BLaER1 treated with 17β-estradiol and CSF1 and Interleukin-3, amounts not matched to agents 10 nM and 100 nM (cell line): ENCODE data around the gene DYNLT4.

Experiments used
- H3K27ac ChIP-seq, 11 experiments: shearing (Covaris generic); formaldehyde crosslinking; 2 replicates each; pipeline ENCODE4 v1.8.1; 2022
- H3K27me3 ChIP-seq, 11 experiments: shearing (Covaris generic); formaldehyde crosslinking; 2 replicates each; pipeline ENCODE4 v1.8.1; 2022
- H3K36me3 ChIP-seq, 11 experiments: shearing (Covaris generic); formaldehyde crosslinking; 2 replicates each; pipeline ENCODE4 v1.8.1; 2022
- H3K4me1 ChIP-seq, 10 experiments: shearing (Covaris generic); formaldehyde crosslinking; 2 replicates each; pipeline ENCODE4 v1.8.1; 2022
- H3K4me2 ChIP-seq, 11 experiments: shearing (Covaris generic); formaldehyde crosslinking; 2 replicates each; pipeline ENCODE4 v1.8.1; 2022
- H3K4me3 ChIP-seq, 10 experiments: shearing (Covaris generic); formaldehyde crosslinking; 2 replicates each; pipeline ENCODE4 v1.8.1; 2022
- H3K9ac ChIP-seq, 11 experiments: shearing (Covaris generic); formaldehyde crosslinking; 2 replicates each; pipeline ENCODE4 v1.8.1; 2022
- H3K9me3 ChIP-seq, 11 experiments: shearing (Covaris generic); formaldehyde crosslinking; replicated peaks in 1 of 11; 2 replicates each; pipeline ENCODE4 v1.8.1; 2022
- H4K20me1 ChIP-seq, 11 experiments: shearing (Covaris generic); formaldehyde crosslinking; 2 replicates each; pipeline ENCODE4 v1.8.1; 2022
- Cebpa-rat ChIP-seq, 11 experiments: shearing (Covaris generic); IDR thresholded peaks; 2 replicates each; pipeline ENCODE4 v1.8.1; 2022

The DYNLT4 gene

GRCh38 chr1:44806704-44807363 lies at the start of gene DYNLT4:
TSS of gene DYNLT4 (minus strand) at chr1:44807351. CDS start at chr1:44806668, 683 bp downstream.
- Histone ChIP-seq H3K4me3 (peak within 1 kb of the TSS in 9 of 10 experiments; percentile 15 to 57 (median 38); a peak in 13 of 20 replicates), H3K27ac (peak within 1 kb of the TSS; percentile 98 to 100 (median 99))

GRCh38 chr1:44855742-44856141 lies 48.6 kb upstream of the DYNLT4 start:
- Histone ChIP-seq H3K4me1 (peaks cover 8 to 28% (median 9%) of the 10 kb centered on the region in 10 experiments; a peak in 19 of 20 replicates), H3K4me2 (no peak overlapping the region), H3K9me3 (no peaks in the 10 kb centered on the region), H3K4me3 (no peak overlapping the region), H4K20me1 (no peaks in the 10 kb centered on the region), H3K27me3 (no peaks in the 10 kb centered on the region), H3K27ac (no peak overlapping the region), H3K9ac (no peak overlapping the region), H3K36me3 (peaks cover 15 to 85% (median 44%) of the 10 kb centered on the region in 11 experiments; a peak in 19 of 22 replicates)
- no peak for TF ChIP-seq Cebpa-rat (IDR thresholded peaks at IDR 0.05)

More at GRCh38 chr1:44806704-44807363, at the start of gene DYNLT4:
- no peak for TF ChIP-seq Cebpa-rat (IDR thresholded peaks at IDR 0.05)
- peaks cover 80 to 100% (median 97%) of the 10 kb centered on the region in 10 experiments for H3K4me1 ChIP-seq
- H4K20me1 ChIP-seq, result peaks cover 3 to 28% (median 20%) of the 10 kb centered on the region in 11 experiments; a peak in 15 of 22 replicates
- H3K9ac ChIP-seq, result peak within 1 kb of the TSS; percentile 83 to 96 (median 90)
- no peaks in the 10 kb centered on the region for H3K27me3 ChIP-seq
- H3K9me3 ChIP-seq, result no peaks in the 10 kb centered on the region
- H3K4me2 ChIP-seq, result peak within 1 kb of the TSS; percentile 90 to 99 (median 92)
- H3K36me3 ChIP-seq, result peaks cover 49 to 53% (median 51%) of the 10 kb centered on the region in 11 experiments

- H3K9me3 ChIP-seq, result no peaks in the 10 kb centered on the region
- no peak for TF ChIP-seq Cebpa-rat (IDR thresholded peaks at IDR 0.05)
- peak overlapping the region in 1 of 11 experiments; percentile 50; a peak in 2 of 22 replicates for H3K4me2 ChIP-seq
- no peaks in the 10 kb centered on the region for H4K20me1 ChIP-seq
- no peak overlapping the region for H3K9ac ChIP-seq
- no peak overlapping the region for H3K4me3 ChIP-seq
- H3K36me3 ChIP-seq, result peaks cover 23 to 93% (median 52%) of the 10 kb centered on the region in 11 experiments; a peak in 20 of 22 replicates
- H3K27ac ChIP-seq, result no peak overlapping the region
- no peaks in the 10 kb centered on the region for H3K27me3 ChIP-seq
- H3K4me1 ChIP-seq, result peaks cover 0 to 20% (median 1%) of the 10 kb centered on the region in 10 experiments; a peak in 16 of 20 replicates
These were observed 47.8 kb upstream of the DYNLT4 start for GRCh38 chr1:44854970-44855369.

- H3K9me3 ChIP-seq, result no peaks in the 10 kb centered on the region
- H3K4me2 ChIP-seq, result no peak overlapping the region
- peaks cover 0 to 16% (median 0%) of the 10 kb centered on the region in 10 experiments; a peak in 4 of 20 replicates for H3K4me1 ChIP-seq
- H3K4me3 ChIP-seq, result no peak overlapping the region
- peaks cover 22 to 90% (median 47%) of the 10 kb centered on the region in 11 experiments; a peak in 21 of 22 replicates for H3K36me3 ChIP-seq
- H3K27ac ChIP-seq, result no peak overlapping the region
- no peak for TF ChIP-seq Cebpa-rat (IDR thresholded peaks at IDR 0.05)
- no peak overlapping the region for H3K9ac ChIP-seq
- H4K20me1 ChIP-seq, result no peaks in the 10 kb centered on the region
- no peaks in the 10 kb centered on the region for H3K27me3 ChIP-seq
These were observed 46.0 kb upstream of the DYNLT4 start for GRCh38 chr1:44853201-44853600.

GRCh38 chr1:44851308-44851707 lies 44.2 kb upstream of the DYNLT4 start:
- peaks cover 0 to 11% (median 0%) of the 10 kb centered on the region in 10 experiments; a peak in 4 of 20 replicates for H3K4me1 ChIP-seq
- no peaks in the 10 kb centered on the region for H3K27me3 ChIP-seq
- H3K27ac ChIP-seq, result no peak overlapping the region
- H3K36me3 ChIP-seq, result peaks cover 11 to 83% (median 38%) of the 10 kb centered on the region in 11 experiments; a peak in 19 of 22 replicates
- no peak for TF ChIP-seq Cebpa-rat (IDR thresholded peaks at IDR 0.05)
- H4K20me1 ChIP-seq, result no peaks in the 10 kb centered on the region
- H3K4me3 ChIP-seq, result no peak overlapping the region
- H3K9me3 ChIP-seq, result no peaks in the 10 kb centered on the region
- no peak overlapping the region for H3K4me2 ChIP-seq
- no peak overlapping the region for H3K9ac ChIP-seq

GRCh38 chr1:44849575-44850132 lies 42.5 kb upstream of the DYNLT4 start:
- H3K9me3 ChIP-seq, result no peaks in the 10 kb centered on the region
- TF ChIP-seq Cebpa-rat (IDR thresholded peaks at IDR 0.05), result no peak
- H3K4me3 ChIP-seq, result no peak overlapping the region
- no peaks in the 10 kb centered on the region for H3K27me3 ChIP-seq
- peaks cover 5 to 67% (median 27%) of the 10 kb centered on the region in 11 experiments; a peak in 17 of 22 replicates for H3K36me3 ChIP-seq
- peaks cover 0 to 1% (median 0%) of the 10 kb centered on the region in 10 experiments; a peak in 1 of 20 replicates for H3K4me1 ChIP-seq
- no peak overlapping the region for H3K9ac ChIP-seq
- H3K4me2 ChIP-seq, result no peak overlapping the region
- H4K20me1 ChIP-seq, result no peaks in the 10 kb centered on the region
- no peak overlapping the region for H3K27ac ChIP-seq

- Histone ChIP-seq H4K20me1 (no peaks in the 10 kb centered on the region), H3K36me3 (peaks cover 3 to 58% (median 25%) of the 10 kb centered on the region in 11 experiments; a peak in 16 of 22 replicates), H3K27ac (no peak overlapping the region), H3K9me3 (no peaks in the 10 kb centered on the region), H3K4me3 (no peak overlapping the region), H3K9ac (no peak overlapping the region), H3K4me2 (no peak overlapping the region), H3K4me1 (peaks cover 0 to under 1% (median 0%) of the 10 kb centered on the region in 10 experiments; a peak in 1 of 20 replicates), H3K27me3 (no peaks in the 10 kb centered on the region)
- TF ChIP-seq Cebpa-rat (IDR thresholded peaks at IDR 0.05), result no peak
These were observed 41.5 kb upstream of the DYNLT4 start for GRCh38 chr1:44848456-44849181.

- peaks cover 0 to 8% (median 3%) of the 10 kb centered on the region in 10 experiments; a peak in 13 of 20 replicates for H3K4me1 ChIP-seq
- H3K27me3 ChIP-seq, result peaks cover 0 to 2% (median 0%) of the 10 kb centered on the region in 11 experiments; a peak in 2 of 22 replicates
- no peak for TF ChIP-seq Cebpa-rat (IDR thresholded peaks at IDR 0.05)
- H3K9me3 ChIP-seq, result no peaks in the 10 kb centered on the region
- no peaks in the 10 kb centered on the region for H4K20me1 ChIP-seq
- H3K4me2 ChIP-seq, result no peak overlapping the region
- no peak overlapping the region for H3K9ac ChIP-seq
- no peak overlapping the region for H3K27ac ChIP-seq
- peaks cover 3 to 52% (median 20%) of the 10 kb centered on the region in 11 experiments; a peak in 16 of 22 replicates for H3K36me3 ChIP-seq
- no peak overlapping the region for H3K4me3 ChIP-seq
These were observed 40.7 kb upstream of the DYNLT4 start for GRCh38 chr1:44847845-44848244.
